HAP-1 (cell line): ENCODE measurements around the gene TUBGCP4.

ENCODE experiments used
- DNase-seq, 2 experiments: peaks; one replicate each; pipeline ENCODE4 v3.0.0-alpha.2; 2016 to 2020; ENCODE audit warnings: low spot score in 2 of 2
- H3K27me3 ChIP-seq: fragments of 250-450 bp; sonication (Bioruptor Pico); 2 replicates; pipeline ENCODE4 v1.5.1; 2020; ENCODE audit warnings: low read depth, mild to moderate bottlenecking, moderate library complexity
- H3K36me3 ChIP-seq: fragments of 250-450 bp; sonication (Bioruptor Pico); replicated peaks from 2 replicates; pipeline ENCODE4 v1.5.1; 2020; ENCODE audit warnings: mild to moderate bottlenecking
- H3K4me1 ChIP-seq: fragments of 250-450 bp; sonication (Bioruptor Pico); 2 replicates; pipeline ENCODE4 v1.5.1; 2020; ENCODE audit warnings: mild to moderate bottlenecking
- H3K4me3 ChIP-seq: fragments of 250-450 bp; sonication (Bioruptor Pico); 2 replicates; pipeline ENCODE4 v1.5.1; 2020; ENCODE audit warnings: mild to moderate bottlenecking, moderate library complexity
- H3K9me3 ChIP-seq: fragments of 250-450 bp; sonication (Bioruptor Pico); 2 replicates; pipeline ENCODE4 v1.5.1; 2020; ENCODE audit warnings: mild to moderate bottlenecking, moderate library complexity
- in situ Hi-C: fragments of 300-500 bp; cut with MboI; formaldehyde crosslinking; loops from 3 replicates; pipeline ENCODE4 v1.14.3; 2020; ENCODE audit warnings: low sequenced_read_pairs, inconsistent platforms, mixed read lengths

The TUBGCP4 gene

GRCh38 chr15:43414196-43414595 is 43.3 kb downstream of the TUBGCP4 start:
- Histone ChIP-seq H3K9me3 (no peaks in the 10 kb centered on the region), H3K4me3 (no peak overlapping the region), H3K36me3 (peaks cover 49% of the 10 kb centered on the region), H3K4me1 (peaks cover 3% of the 10 kb centered on the region; the same call in 1 of the 2 replicates), H3K27me3 (no peaks in the 10 kb centered on the region)
- DNase-seq: no peak
- in situ Hi-C loops: no loop called here

GRCh38 chr15:43420435-43420834 is 49.5 kb downstream of the TUBGCP4 start:
- DNase-seq: no peak
- H3K9me3 ChIP-seq: no peaks in the 10 kb centered on the region
- in situ Hi-C loops: no loop called here
- peaks cover 3% of the 10 kb centered on the region; the same call in 1 of the 2 replicates for H3K4me1 ChIP-seq
- H3K27me3 ChIP-seq: no peaks in the 10 kb centered on the region
- H3K36me3 ChIP-seq: peaks cover 46% of the 10 kb centered on the region
- H3K4me3 ChIP-seq: no peak overlapping the region

DNA sequence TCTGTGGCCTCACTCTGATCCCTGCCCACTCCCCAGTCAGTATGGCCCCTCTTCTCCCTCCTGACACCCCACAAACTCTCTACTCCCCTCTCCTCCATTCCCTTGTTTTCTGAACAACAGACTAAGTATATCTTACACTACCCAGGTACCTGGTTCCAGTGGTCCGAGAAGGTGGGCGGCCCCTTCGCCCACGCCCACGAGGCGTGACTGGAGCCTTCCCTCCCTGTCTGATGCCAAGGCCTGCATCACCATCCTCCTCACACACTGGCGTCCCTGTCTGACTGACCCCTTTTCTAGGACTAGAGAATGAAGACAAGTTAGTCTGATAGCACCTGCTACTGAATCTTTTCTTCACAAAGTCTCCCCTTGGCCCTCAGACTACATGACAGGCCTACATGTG is 50.0 kb downstream of the TUBGCP4 start:
- Histone ChIP-seq H3K27me3 (no peaks in the 10 kb centered on the region), H3K4me3 (no peak overlapping the region), H3K4me1 (peaks cover 3% of the 10 kb centered on the region; the same call in 1 of the 2 replicates), H3K9me3 (no peaks in the 10 kb centered on the region), H3K36me3 (peaks cover 43% of the 10 kb centered on the region)
- no peak for DNase-seq
- in situ Hi-C loops: no loop called here

GRCh38 chr15:43423793-43424192 is 52.9 kb downstream of the TUBGCP4 start:
- in situ Hi-C loops: no loop called here
- DNase-seq: no peak
- Histone ChIP-seq H3K36me3 (peaks cover 37% of the 10 kb centered on the region), H3K4me1 (no peaks in the 10 kb centered on the region), H3K27me3 (no peaks in the 10 kb centered on the region), H3K4me3 (no peak overlapping the region), H3K9me3 (no peaks in the 10 kb centered on the region)

GRCh38 chr15:43429687-43430086 is 58.8 kb downstream of the TUBGCP4 start:
- H3K36me3 ChIP-seq: peaks cover 30% of the 10 kb centered on the region
- no peaks in the 10 kb centered on the region for H3K9me3 ChIP-seq
- H3K4me3 ChIP-seq: no peak overlapping the region
- no peak for DNase-seq
- no peaks in the 10 kb centered on the region for H3K27me3 ChIP-seq
- H3K4me1 ChIP-seq: no peaks in the 10 kb centered on the region
- in situ Hi-C loops: loop anchor here (5.0 kb wide), 1 partner anchor 47 kb away; no protein-coding TSS in a partner anchor

GRCh38 chr15:43433165-43433564 is 62.3 kb downstream of the TUBGCP4 start:
- Histone ChIP-seq H3K36me3 (peaks cover 26% of the 10 kb centered on the region), H3K9me3 (no peaks in the 10 kb centered on the region), H3K4me1 (no peaks in the 10 kb centered on the region), H3K4me3 (no peak overlapping the region), H3K27me3 (no peaks in the 10 kb centered on the region)
- no peak for DNase-seq
- in situ Hi-C loops: loop anchor here (5.0 kb wide), 1 partner anchor 51 kb away; no protein-coding TSS in a partner anchor

GRCh38 chr15:43433661-43434303 is 62.9 kb downstream of the TUBGCP4 start:
- Histone ChIP-seq H3K4me3 (no peak overlapping the region), H3K4me1 (no peaks in the 10 kb centered on the region), H3K9me3 (no peaks in the 10 kb centered on the region), H3K36me3 (peaks cover 27% of the 10 kb centered on the region), H3K27me3 (no peaks in the 10 kb centered on the region)
- DNase-seq: no peak
- in situ Hi-C loops: loop anchor here (5.0 kb wide), 1 partner anchor 51 kb away; no protein-coding TSS in a partner anchor

GRCh38 chr15:43434446-43434845 is 63.5 kb downstream of the TUBGCP4 start:
- Histone ChIP-seq H3K9me3 (no peaks in the 10 kb centered on the region), H3K4me1 (no peaks in the 10 kb centered on the region), H3K4me3 (no peak overlapping the region), H3K36me3 (peaks cover 30% of the 10 kb centered on the region), H3K27me3 (no peaks in the 10 kb centered on the region)
- no peak for DNase-seq
- in situ Hi-C loops: loop anchor here (5.0 kb wide), 1 partner anchor 52 kb away; no protein-coding TSS in a partner anchor

- Histone ChIP-seq H3K36me3 (peaks cover 26% of the 10 kb centered on the region), H3K4me3 (no peak overlapping the region), H3K9me3 (no peaks in the 10 kb centered on the region), H3K4me1 (peaks cover 8% of the 10 kb centered on the region), H3K27me3 (no peaks in the 10 kb centered on the region)
- in situ Hi-C loops: no loop called here
- no peak for DNase-seq
Observed at GRCh38 chr15:43436395-43436794, 65.5 kb downstream of the TUBGCP4 start.

DNA sequence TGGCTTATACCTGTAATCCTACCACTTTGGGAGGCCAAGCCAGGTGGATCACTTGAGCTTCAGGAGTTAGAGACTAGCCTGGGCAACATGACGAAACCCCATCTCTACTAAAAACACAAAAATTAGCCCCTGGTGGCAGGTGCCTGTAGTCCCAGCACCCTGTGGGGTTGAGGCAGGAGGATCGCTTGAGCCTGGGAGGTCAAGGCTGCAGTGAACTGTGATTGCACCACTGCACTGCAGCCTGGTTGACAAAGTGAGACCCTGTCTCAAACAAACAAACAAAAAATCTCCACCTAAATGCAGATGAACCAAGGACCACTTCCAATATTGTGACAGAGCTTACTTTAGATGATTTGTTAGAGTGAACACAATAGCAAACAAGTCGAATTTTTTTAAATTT is 68.4 kb downstream of the TUBGCP4 start:
- Histone ChIP-seq H3K4me1 (peaks cover 12% of the 10 kb centered on the region), H3K4me3 (no peak overlapping the region), H3K36me3 (peaks cover 16% of the 10 kb centered on the region), H3K27me3 (no peaks in the 10 kb centered on the region), H3K9me3 (no peaks in the 10 kb centered on the region)
- no peak for DNase-seq
- in situ Hi-C loops: no loop called here

- no peaks in the 10 kb centered on the region for H3K9me3 ChIP-seq
- in situ Hi-C loops: loop anchor here (10.0 kb wide), 1 partner anchor 64 kb away; no protein-coding TSS in a partner anchor
- H3K4me1 ChIP-seq: peaks cover 12% of the 10 kb centered on the region
- H3K4me3 ChIP-seq: no peak overlapping the region
- H3K27me3 ChIP-seq: no peaks in the 10 kb centered on the region
- peak; percentile 66 to 84 for DNase-seq
- peaks cover 17% of the 10 kb centered on the region for H3K36me3 ChIP-seq
Observed at GRCh38 chr15:43440721-43441281, 69.9 kb downstream of the TUBGCP4 start.

GRCh38 chr15:43441316-43441715 is 70.4 kb downstream of the TUBGCP4 start:
- Histone ChIP-seq H3K4me1 (peaks cover 12% of the 10 kb centered on the region), H3K4me3 (no peak overlapping the region), H3K27me3 (no peaks in the 10 kb centered on the region), H3K36me3 (peaks cover 17% of the 10 kb centered on the region), H3K9me3 (no peaks in the 10 kb centered on the region)
- in situ Hi-C loops: loop anchor here (10.0 kb wide), 1 partner anchor 63 kb away; no protein-coding TSS in a partner anchor
- DNase-seq: peak; percentile 32 to 48

GRCh38 chr15:43446344-43446743 is 75.4 kb downstream of the TUBGCP4 start:
- H3K4me3 ChIP-seq: no peak overlapping the region
- no peak for DNase-seq
- H3K4me1 ChIP-seq: peaks cover 4% of the 10 kb centered on the region
- H3K36me3 ChIP-seq: peaks cover 7% of the 10 kb centered on the region
- in situ Hi-C loops: loop anchor here (10.0 kb wide), 1 partner anchor 58 kb away; no protein-coding TSS in a partner anchor
- no peaks in the 10 kb centered on the region for H3K9me3 ChIP-seq
- H3K27me3 ChIP-seq: no peaks in the 10 kb centered on the region

GRCh38 chr15:43449981-43450380 is 79.1 kb downstream of the TUBGCP4 start:
- in situ Hi-C loops: loop anchor here (10.0 kb wide), 1 partner anchor 55 kb away; no protein-coding TSS in a partner anchor
- H3K4me1 ChIP-seq: no peaks in the 10 kb centered on the region
- H3K4me3 ChIP-seq: no peak overlapping the region
- H3K36me3 ChIP-seq: peaks cover 11% of the 10 kb centered on the region
- no peaks in the 10 kb centered on the region for H3K27me3 ChIP-seq
- H3K9me3 ChIP-seq: no peaks in the 10 kb centered on the region
- no peak for DNase-seq
